ENCODE results near the gene SH3GL1. TPM values are rescaled to one million over a fixed set of nuclear protein-coding genes. Genes with fewer than 3 reads are reported as not detected.

The SH3GL1 gene
- total and polyA plus RNA-seq, 2 experiments from 2014 or later = 81.7 to 114 TPM

GRCh38 chr19:4365341-4365740, 35.0 kb downstream of the SH3GL1 start:
- no peak overlapping the region for H3K27ac ChIP-seq
- no peak overlapping the region for H3K4me3 ChIP-seq
- no peaks in the 10 kb centered on the region for H3K36me3 ChIP-seq (replicated peaks; ENCODE audit: insufficient read depth, low read depth)
- H3K4me2 ChIP-seq = no peak overlapping the region
- DNase-seq (ENCODE audit: low spot score) = no peak
- H3K27me3 ChIP-seq = no peaks in the 10 kb centered on the region
- peaks cover 38% of the 10 kb centered on the region for H3K79me2 ChIP-seq
- TF ChIP-seq, protein P1, sequence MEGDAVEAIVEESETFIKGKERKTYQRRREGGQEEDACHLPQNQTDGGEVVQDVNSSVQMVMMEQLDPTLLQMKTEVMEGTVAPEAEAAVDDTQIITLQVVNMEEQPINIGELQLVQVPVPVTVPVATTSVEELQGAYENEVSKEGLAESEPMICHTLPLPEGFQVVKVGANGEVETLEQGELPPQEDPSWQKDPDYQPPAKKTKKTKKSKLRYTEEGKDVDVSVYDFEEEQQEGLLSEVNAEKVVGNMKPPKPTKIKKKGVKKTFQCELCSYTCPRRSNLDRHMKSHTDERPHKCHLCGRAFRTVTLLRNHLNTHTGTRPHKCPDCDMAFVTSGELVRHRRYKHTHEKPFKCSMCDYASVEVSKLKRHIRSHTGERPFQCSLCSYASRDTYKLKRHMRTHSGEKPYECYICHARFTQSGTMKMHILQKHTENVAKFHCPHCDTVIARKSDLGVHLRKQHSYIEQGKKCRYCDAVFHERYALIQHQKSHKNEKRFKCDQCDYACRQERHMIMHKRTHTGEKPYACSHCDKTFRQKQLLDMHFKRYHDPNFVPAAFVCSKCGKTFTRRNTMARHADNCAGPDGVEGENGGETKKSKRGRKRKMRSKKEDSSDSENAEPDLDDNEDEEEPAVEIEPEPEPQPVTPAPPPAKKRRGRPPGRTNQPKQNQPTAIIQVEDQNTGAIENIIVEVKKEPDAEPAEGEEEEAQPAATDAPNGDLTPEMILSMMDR (IDR thresholded peaks at IDR 0.05; ENCODE audit: poor library complexity) = no peak
- TF ChIP-seq EZH2 (IDR thresholded peaks at IDR 0.05; ENCODE audit: borderline replicate concordance) = no peak
- TF ChIP-seq EZH2phosphoT487 (IDR thresholded peaks at IDR 0.05; ENCODE audit: low read depth, severe bottlenecking, unreplicated experiment) = no peak
- 94% methylated on average over 13 of the region's 16 CpGs for WGBS (ENCODE audit: low lambda C conversion rate, missing lambda C conversion rate)
- peaks cover 32% of the 10 kb centered on the region for H3K4me1 ChIP-seq (ENCODE audit: insufficient read depth)
- no peaks in the 10 kb centered on the region for H3K9me2 ChIP-seq (replicated peaks; ENCODE audit: insufficient read depth)
- H4K20me1 ChIP-seq (ENCODE audit: insufficient read depth, poor library complexity, severe bottlenecking) = peaks cover 16% of the 10 kb centered on the region
- H3K9me3 ChIP-seq (ENCODE audit: low read depth) = no peaks in the 10 kb centered on the region
- H2AFZ ChIP-seq = no peak overlapping the region

- Histone ChIP-seq H3K9me3 (ENCODE audit: low read depth) (no peaks in the 10 kb centered on the region), H3K27me3 (no peaks in the 10 kb centered on the region), H2AFZ (no peak overlapping the region), H3K9me2 (replicated peaks; ENCODE audit: insufficient read depth) (no peaks in the 10 kb centered on the region), H3K27ac (no peak overlapping the region), H3K4me1 (ENCODE audit: insufficient read depth) (peaks cover 20% of the 10 kb centered on the region), H3K4me2 (no peak overlapping the region), H3K36me3 (replicated peaks; ENCODE audit: insufficient read depth, low read depth) (no peaks in the 10 kb centered on the region), H4K20me1 (ENCODE audit: insufficient read depth, poor library complexity, severe bottlenecking) (peaks cover 7% of the 10 kb centered on the region), H3K4me3 (no peak overlapping the region), H3K79me2 (peaks cover 23% of the 10 kb centered on the region)
- TF ChIP-seq EZH2phosphoT487 (IDR thresholded peaks at IDR 0.05; ENCODE audit: low read depth, severe bottlenecking, unreplicated experiment) (no peak), EZH2 (IDR thresholded peaks at IDR 0.05; ENCODE audit: borderline replicate concordance) (no peak)
- TF ChIP-seq, protein P1 (IDR thresholded peaks at IDR 0.05; ENCODE audit: poor library complexity) = no peak
- DNase-seq (ENCODE audit: low spot score) = no peak
- 94% methylated on average over 26 of the region's 26 CpGs for WGBS (ENCODE audit: low lambda C conversion rate, missing lambda C conversion rate)
Observed at GRCh38 chr19:4363571-4364304, 36.6 kb downstream of the SH3GL1 start.

GRCh38 chr19:4362831-4363545, 37.4 kb downstream of the SH3GL1 start:
- Histone ChIP-seq H3K9me2 (replicated peaks; ENCODE audit: insufficient read depth) (no peaks in the 10 kb centered on the region), H3K4me2 (no peak overlapping the region), H3K27ac (no peak overlapping the region), H3K4me3 (no peak overlapping the region), H3K9me3 (ENCODE audit: low read depth) (no peaks in the 10 kb centered on the region), H2AFZ (no peak overlapping the region), H3K4me1 (ENCODE audit: insufficient read depth) (peaks cover 20% of the 10 kb centered on the region), H4K20me1 (ENCODE audit: insufficient read depth, poor library complexity, severe bottlenecking) (peaks cover 3% of the 10 kb centered on the region), H3K36me3 (replicated peaks; ENCODE audit: insufficient read depth, low read depth) (no peaks in the 10 kb centered on the region), H3K79me2 (peaks cover 17% of the 10 kb centered on the region), H3K27me3 (no peaks in the 10 kb centered on the region)
- no peak for DNase-seq (ENCODE audit: low spot score)
- TF ChIP-seq, protein P1 (IDR thresholded peaks at IDR 0.05; ENCODE audit: poor library complexity) = no peak
- TF ChIP-seq EZH2phosphoT487 (IDR thresholded peaks at IDR 0.05; ENCODE audit: low read depth, severe bottlenecking, unreplicated experiment) (no peak), EZH2 (IDR thresholded peaks at IDR 0.05; ENCODE audit: borderline replicate concordance) (no peak)
- 88% methylated on average over 20 of the region's 22 CpGs for WGBS (ENCODE audit: low lambda C conversion rate, missing lambda C conversion rate)

All from hepatocyte (in vitro differentiated cells).